Esophagus muscularis mucosa (tissue), 2 donors: ENCODE data around the gene VMP1.

Experiments
- EP300 ChIP-seq: sonication (generic); formaldehyde crosslinking; IDR thresholded peaks from one replicate; pipeline ENCODE4 v1.6.1; 2017; ENCODE audit warnings: antibody characterized with exemption
- POLR2A ChIP-seq: fragments of 450-650 bp; IDR thresholded peaks from one replicate; pipeline ENCODE4 v1.6.1; 2017; ENCODE audit warnings: antibody characterized with exemption, moderate library complexity, mild to moderate bottlenecking, low read depth

DNA sequence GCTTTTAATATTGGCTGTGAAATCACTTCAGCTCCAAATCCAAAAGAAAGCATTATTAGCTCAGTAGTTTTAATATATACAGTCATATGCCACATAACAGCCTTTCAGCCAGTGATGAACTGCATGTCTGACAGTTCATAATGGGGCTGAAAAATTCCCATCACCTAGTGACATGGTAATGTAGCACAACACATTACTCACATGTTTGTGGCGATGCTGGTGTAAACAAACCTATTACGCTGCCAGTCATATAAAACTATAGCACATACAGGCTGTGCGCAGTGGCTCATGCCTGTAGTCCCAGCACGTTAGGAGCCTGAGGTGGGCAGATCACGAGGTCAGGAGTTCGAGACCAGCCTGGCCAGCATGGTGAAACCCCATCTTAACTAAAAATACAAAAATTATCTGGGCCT lies 93.1 kb downstream of the VMP1 start:
- TF ChIP-seq POLR2A (no peak), EP300 (no peak)
